D721Med (cell line): ENCODE measurements around the gene SOCS4.
"Not testable (repeated sequence)": the region's sequence is repeated elsewhere in the genome, so short reads cannot be mapped to it uniquely, and the experiment has no call there.

ENCODE experiments used
- DNase-seq: peaks from one replicate; pipeline ENCODE4 v3.0.0; 2011; ENCODE audit warnings: low spot score; ENCODE audit not compliant: insufficient read length
- FAIRE-seq: peaks from 2 replicates; lab custom pipeline; 2011; peaks lifted over from hg19 to GRCh38; lab: Jason Lieb, UNC
- CTCF ChIP-seq: IDR thresholded peaks from 2 replicates; pipeline ENCODE4 v1.5.1; 2012; ENCODE audit warnings: mild to moderate bottlenecking, control low read depth; ENCODE audit not compliant: insufficient read depth; ENCODE audit errors: missing control alignments

The SOCS4 gene

GRCh38 chr14:55019968-55020554, 7.0 kb upstream of the SOCS4 start:
- DNase-seq (no peak), FAIRE-seq (no peak)
- no peak for TF ChIP-seq CTCF

GRCh38 chr14:55024365-55024764, 2.7 kb upstream of the SOCS4 start:
- not testable (repeated sequence) for FAIRE-seq, DNase-seq

- DNase-seq (no peak), FAIRE-seq (no peak)
- no peak for TF ChIP-seq CTCF
Observed at GRCh38 chr14:55025948-55026347, 1.1 kb upstream of the SOCS4 start.

GRCh38 chr14:55026441-55026792, 619 bp upstream of the SOCS4 start:
- DNase-seq (no peak), FAIRE-seq (no peak)
- no peak for TF ChIP-seq CTCF

- no peak for TF ChIP-seq CTCF
- DNase-seq (no peak), FAIRE-seq (no peak)
Observed at GRCh38 chr14:55028066-55028465, 1.0 kb downstream of the SOCS4 start.

GRCh38 chr14:55028476-55028875, 1.4 kb downstream of the SOCS4 start:
- DNase-seq (no peak), FAIRE-seq (no peak)
- TF ChIP-seq CTCF, result no peak

- TF ChIP-seq CTCF, result no peak
- DNase-seq, result no peak
- FAIRE-seq, result peak; percentile 88
Observed at GRCh38 chr14:55031190-55031589, 4.2 kb downstream of the SOCS4 start.

- not testable (repeated sequence) for FAIRE-seq, DNase-seq
Observed at GRCh38 chr14:55037995-55038394, 11.0 kb downstream of the SOCS4 start.
